ENCODE measurements around the gene TBX6.
A peak's percentile ranks its signal among the peaks of the same experiment; 100 is the strongest.

GRCh38 chr16:30052671-30053372 is 38.9 kb downstream of the TBX6 start:
- TF ChIP-seq, protein P1, sequence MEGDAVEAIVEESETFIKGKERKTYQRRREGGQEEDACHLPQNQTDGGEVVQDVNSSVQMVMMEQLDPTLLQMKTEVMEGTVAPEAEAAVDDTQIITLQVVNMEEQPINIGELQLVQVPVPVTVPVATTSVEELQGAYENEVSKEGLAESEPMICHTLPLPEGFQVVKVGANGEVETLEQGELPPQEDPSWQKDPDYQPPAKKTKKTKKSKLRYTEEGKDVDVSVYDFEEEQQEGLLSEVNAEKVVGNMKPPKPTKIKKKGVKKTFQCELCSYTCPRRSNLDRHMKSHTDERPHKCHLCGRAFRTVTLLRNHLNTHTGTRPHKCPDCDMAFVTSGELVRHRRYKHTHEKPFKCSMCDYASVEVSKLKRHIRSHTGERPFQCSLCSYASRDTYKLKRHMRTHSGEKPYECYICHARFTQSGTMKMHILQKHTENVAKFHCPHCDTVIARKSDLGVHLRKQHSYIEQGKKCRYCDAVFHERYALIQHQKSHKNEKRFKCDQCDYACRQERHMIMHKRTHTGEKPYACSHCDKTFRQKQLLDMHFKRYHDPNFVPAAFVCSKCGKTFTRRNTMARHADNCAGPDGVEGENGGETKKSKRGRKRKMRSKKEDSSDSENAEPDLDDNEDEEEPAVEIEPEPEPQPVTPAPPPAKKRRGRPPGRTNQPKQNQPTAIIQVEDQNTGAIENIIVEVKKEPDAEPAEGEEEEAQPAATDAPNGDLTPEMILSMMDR (IDR thresholded peaks at IDR 0.05 in 2 of 3, conservative IDR thresholded peaks at IDR 0.05 in 1 of 3; ENCODE audit: borderline replicate concordance in 1 of 3, insufficient read depth in 1 of 3, low read depth in 2 of 3, low read length in 2 of 3): no peak
- TF ChIP-seq JUND (IDR thresholded peaks at IDR 0.05) (no peak), TCF7L2 (IDR thresholded peaks at IDR 0.05; ENCODE audit: borderline replicate concordance, extremely low read depth, insufficient read depth, insufficient read length) (no peak), ELF1 (IDR thresholded peaks at IDR 0.05; ENCODE audit: borderline replicate concordance, low read depth) (no peak; the same call in 1 of the 2 replicates), EZH2 (IDR thresholded peaks at IDR 0.05) (no peak), SIN3A (IDR thresholded peaks at IDR 0.05; ENCODE audit: low read depth) (peak; percentile 98), ATF3 (IDR thresholded peaks at IDR 0.05) (no peak), YY1 (IDR thresholded peaks at IDR 0.05; ENCODE audit: extremely low read depth, insufficient replicate concordance, low read depth, low read length) (no peak), POLR2A (IDR thresholded peaks at IDR 0.05; ENCODE audit: borderline replicate concordance, extremely low read depth, insufficient read depth, insufficient read length) (no peak)
- TF ChIP-seq, protein P2, sequence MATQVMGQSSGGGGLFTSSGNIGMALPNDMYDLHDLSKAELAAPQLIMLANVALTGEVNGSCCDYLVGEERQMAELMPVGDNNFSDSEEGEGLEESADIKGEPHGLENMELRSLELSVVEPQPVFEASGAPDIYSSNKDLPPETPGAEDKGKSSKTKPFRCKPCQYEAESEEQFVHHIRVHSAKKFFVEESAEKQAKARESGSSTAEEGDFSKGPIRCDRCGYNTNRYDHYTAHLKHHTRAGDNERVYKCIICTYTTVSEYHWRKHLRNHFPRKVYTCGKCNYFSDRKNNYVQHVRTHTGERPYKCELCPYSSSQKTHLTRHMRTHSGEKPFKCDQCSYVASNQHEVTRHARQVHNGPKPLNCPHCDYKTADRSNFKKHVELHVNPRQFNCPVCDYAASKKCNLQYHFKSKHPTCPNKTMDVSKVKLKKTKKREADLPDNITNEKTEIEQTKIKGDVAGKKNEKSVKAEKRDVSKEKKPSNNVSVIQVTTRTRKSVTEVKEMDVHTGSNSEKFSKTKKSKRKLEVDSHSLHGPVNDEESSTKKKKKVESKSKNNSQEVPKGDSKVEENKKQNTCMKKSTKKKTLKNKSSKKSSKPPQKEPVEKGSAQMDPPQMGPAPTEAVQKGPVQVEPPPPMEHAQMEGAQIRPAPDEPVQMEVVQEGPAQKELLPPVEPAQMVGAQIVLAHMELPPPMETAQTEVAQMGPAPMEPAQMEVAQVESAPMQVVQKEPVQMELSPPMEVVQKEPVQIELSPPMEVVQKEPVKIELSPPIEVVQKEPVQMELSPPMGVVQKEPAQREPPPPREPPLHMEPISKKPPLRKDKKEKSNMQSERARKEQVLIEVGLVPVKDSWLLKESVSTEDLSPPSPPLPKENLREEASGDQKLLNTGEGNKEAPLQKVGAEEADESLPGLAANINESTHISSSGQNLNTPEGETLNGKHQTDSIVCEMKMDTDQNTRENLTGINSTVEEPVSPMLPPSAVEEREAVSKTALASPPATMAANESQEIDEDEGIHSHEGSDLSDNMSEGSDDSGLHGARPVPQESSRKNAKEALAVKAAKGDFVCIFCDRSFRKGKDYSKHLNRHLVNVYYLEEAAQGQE (IDR thresholded peaks at IDR 0.05; ENCODE audit: low read depth): no peak

Data from HCT116 (cell line).